ENCODE measurements around the gene TMEM204.

Gene TMEM204

GRCh38 chr16:1510941-1511351 is 22.5 kb upstream of the TMEM204 start:
- no peak overlapping the region for H3K4me3 ChIP-seq (ENCODE audit: low read depth, low read length)
- DNase-seq (ENCODE audit: low read depth) = no peak
- TF ChIP-seq, protein P1, sequence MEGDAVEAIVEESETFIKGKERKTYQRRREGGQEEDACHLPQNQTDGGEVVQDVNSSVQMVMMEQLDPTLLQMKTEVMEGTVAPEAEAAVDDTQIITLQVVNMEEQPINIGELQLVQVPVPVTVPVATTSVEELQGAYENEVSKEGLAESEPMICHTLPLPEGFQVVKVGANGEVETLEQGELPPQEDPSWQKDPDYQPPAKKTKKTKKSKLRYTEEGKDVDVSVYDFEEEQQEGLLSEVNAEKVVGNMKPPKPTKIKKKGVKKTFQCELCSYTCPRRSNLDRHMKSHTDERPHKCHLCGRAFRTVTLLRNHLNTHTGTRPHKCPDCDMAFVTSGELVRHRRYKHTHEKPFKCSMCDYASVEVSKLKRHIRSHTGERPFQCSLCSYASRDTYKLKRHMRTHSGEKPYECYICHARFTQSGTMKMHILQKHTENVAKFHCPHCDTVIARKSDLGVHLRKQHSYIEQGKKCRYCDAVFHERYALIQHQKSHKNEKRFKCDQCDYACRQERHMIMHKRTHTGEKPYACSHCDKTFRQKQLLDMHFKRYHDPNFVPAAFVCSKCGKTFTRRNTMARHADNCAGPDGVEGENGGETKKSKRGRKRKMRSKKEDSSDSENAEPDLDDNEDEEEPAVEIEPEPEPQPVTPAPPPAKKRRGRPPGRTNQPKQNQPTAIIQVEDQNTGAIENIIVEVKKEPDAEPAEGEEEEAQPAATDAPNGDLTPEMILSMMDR (IDR thresholded peaks at IDR 0.05; ENCODE audit: control insufficient read depth, extremely low read depth, insufficient read depth) = no peak

GRCh38 chr16:1511662-1512569 is 21.6 kb upstream of the TMEM204 start:
- TF ChIP-seq, protein P1 (IDR thresholded peaks at IDR 0.05; ENCODE audit: control insufficient read depth, extremely low read depth, insufficient read depth) = no peak
- DNase-seq (ENCODE audit: low read depth) = no peak

DNA sequence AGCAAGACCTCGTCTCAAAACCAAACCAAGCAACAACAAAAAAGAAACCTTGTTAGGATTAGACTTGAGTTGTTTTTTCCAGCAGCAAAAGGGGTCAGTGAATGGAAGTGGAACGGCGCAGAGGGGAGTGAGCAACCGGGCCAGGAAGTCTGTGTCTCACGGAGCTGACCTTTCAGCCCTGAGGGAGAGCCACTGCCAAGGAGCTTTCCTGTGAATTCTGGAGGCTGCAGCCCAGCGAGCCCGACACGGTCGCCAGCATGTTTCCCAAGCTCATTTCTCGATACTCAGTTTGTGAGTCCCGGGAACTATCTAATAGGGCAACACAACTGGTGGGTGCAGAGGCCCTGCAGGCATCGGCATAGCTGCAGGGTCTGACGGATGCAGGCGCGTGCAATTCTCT is 20.7 kb upstream of the TMEM204 start:
- H3K4me3 ChIP-seq (ENCODE audit: low read depth, low read length) = no peak overlapping the region
- TF ChIP-seq, protein P1 (IDR thresholded peaks at IDR 0.05; ENCODE audit: control insufficient read depth, extremely low read depth, insufficient read depth) = no peak
- no peak for DNase-seq (ENCODE audit: low read depth)

More at GRCh38 chr16:1511662-1512569, 21.6 kb upstream of the TMEM204 start:
- no peak overlapping the region for H3K4me3 ChIP-seq (ENCODE audit: low read depth, low read length)

GRCh38 chr16:1514507-1514906 is 19.0 kb upstream of the TMEM204 start:
- no peak overlapping the region for H3K4me3 ChIP-seq (ENCODE audit: low read depth, low read length)
- TF ChIP-seq, protein P1 (IDR thresholded peaks at IDR 0.05; ENCODE audit: control insufficient read depth, extremely low read depth, insufficient read depth) = no peak
- DNase-seq (ENCODE audit: low read depth) = no peak

DNA sequence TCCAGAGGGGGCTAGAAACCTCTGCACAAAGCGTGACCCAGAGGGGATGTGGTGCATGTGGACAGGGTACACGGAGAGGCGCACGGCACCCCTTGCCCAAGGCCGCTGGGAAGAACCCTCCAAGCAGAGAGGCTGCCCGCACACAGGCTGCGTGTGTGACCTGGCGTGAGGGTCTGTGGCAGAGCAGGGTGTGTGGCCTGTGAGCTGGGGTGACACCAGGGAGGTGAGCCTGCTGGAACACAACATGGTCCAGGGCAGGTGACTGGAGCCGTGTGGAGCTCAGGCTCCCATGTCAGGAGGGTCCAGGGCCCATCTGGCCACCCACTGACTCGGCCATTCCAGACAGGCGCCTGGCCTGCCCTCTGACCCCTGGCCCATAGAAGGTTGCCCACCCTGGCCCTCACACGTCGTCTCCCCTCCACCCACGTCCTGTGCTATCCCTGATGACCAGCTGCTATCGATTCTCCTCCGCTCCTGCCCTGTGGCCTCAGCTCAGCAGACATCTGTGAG is 14.8 kb upstream of the TMEM204 start:
- TF ChIP-seq, protein P1 (IDR thresholded peaks at IDR 0.05; ENCODE audit: control insufficient read depth, extremely low read depth, insufficient read depth) = no peak
- H3K4me3 ChIP-seq (ENCODE audit: low read depth, low read length) = no peak overlapping the region
- no peak for DNase-seq (ENCODE audit: low read depth)

GRCh38 chr16:1519831-1520230 is 13.6 kb upstream of the TMEM204 start:
- TF ChIP-seq, protein P1 (IDR thresholded peaks at IDR 0.05; ENCODE audit: control insufficient read depth, extremely low read depth, insufficient read depth) = no peak
- no peak for DNase-seq (ENCODE audit: low read depth)
- H3K4me3 ChIP-seq (ENCODE audit: low read depth, low read length) = no peak overlapping the region
